NCI-H524 (cell line): Measurements from ENCODE around the gene RPTOR.
A peak's percentile ranks its signal among the peaks of the same experiment; 100 is the strongest.

Experiments used
- DNase-seq, 2 experiments: peaks; one replicate each; lab custom pipeline; 2025; lab: John Stamatoyannopoulos, UW

RPTOR gene

DNA sequence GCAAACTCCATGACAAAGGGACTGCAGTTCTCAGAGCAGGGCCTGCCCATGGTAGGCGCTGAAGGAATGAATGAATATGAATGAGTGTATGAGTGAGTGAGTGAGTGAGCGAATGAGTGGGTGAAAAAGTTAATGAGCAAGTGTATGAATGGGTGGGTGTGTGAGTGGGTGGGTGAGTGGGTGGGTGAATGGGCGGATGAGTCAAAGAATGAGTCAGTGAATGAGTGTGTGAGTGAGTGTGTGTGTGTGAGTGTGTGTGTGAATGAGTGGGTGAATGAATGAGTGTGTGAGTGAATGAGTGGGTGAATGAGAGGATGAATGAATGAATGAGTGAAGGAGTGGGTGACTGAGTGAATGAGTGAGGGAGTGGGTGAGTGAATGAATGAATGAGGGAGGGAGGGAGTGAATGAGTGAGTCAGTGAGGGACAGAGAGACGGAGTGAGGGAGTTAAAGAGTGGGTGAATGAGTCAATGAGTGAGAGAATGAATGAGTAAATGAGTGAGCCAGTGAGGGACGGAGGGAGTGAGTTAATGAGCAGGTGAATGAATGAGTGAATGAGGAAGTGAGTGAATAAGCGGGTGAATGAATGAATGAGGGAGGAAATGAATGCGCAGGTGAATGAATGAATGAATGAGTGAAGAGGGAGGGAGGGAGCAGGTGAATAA is 435.9 kb downstream of the RPTOR start:
- DNase-seq: no peak

DNA sequence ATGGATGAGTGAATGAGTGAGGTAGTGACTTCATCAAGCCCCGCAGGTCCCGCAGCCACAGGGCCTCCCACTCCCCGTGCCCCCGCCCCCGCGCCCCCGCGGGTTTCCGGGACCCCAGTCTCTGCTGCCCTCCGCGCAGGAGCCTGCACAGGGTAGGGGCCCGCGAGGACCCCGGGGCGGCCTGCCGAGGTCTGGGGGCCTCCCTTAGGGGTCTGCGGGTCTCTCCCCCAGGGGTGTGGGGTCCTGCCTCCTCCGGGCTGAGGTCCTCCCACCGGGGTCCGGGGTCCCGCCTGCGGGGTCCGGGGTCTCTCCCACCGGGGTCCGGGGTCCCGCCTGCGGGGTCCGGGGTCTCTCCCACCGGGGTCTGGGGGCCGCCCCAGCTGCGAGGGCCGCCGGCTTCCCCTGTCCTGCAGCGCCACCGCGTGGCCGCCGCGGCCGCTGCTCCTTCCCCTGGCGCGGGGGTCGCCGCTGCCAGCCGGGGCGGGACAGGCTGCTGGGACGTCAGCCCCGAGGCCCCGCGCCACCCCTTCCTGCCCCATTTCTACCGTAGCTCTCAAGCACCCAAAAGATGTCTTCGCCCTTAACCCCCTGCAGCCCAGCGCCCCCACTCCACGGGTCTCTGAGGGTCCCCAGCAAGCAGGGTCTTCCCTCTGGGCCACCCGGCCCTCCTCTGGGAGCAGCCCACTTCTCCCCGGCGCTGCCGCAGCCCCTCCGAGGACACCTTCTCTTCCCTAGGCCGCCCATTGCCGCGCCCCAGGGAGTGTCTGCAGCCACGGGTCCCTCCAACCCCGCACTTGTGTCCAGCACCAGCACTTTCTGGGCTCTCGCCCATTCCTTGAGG is 436.6 kb downstream of the RPTOR start:
- peak in 1 of 2 experiments; percentile 52 for DNase-seq

DNA sequence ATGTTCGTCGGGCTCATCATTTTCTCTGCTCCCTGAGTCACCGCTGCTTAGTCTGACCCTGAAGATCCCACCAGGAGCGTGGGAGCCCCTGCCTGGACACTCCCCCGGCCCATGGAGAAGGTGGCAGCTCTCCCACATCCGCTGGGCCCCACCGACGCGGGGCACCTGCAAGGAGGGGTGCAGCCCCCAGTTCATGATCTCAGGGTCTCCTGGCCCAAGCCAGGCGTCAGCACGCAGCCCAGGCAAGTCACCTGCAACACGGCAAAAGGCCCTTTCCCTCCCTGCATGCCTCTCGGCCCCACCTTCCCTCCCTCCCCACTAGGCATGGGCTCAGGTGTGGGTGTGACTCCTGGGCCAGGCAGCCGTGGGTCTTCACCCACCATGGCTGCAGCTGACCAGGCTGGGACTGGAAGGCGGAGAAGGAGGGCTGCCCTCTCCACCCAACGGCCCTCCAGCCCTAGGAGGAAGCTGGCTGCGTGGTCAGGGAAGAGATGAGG is 437.3 kb downstream of the RPTOR start:
- no peak for DNase-seq

DNA sequence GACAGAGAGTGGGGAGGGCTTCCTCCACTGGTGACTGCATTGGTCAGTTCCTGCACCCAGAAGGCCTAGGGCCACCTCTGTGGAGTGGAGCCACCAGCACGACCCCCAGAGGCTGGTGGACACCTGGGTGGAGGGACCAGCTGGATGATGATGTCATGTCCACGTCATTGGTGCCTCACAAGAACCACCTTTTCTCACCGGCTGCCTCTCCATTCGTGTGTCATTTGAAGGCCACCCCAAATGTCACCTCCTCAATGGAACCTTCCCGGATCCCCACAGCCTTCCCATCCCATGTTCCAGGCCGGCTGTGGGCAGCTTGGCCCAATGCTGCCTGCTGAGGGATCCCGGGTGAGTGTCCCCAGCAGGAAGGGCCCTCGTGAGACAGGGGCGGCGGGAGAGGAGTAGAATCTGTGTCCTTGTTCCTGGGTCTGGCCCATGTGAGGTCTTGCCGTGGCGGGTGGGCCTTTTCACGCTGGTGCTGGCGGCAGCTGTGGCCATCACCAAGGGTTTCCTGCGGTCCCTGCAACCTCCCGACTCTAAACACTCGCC is 437.9 kb downstream of the RPTOR start:
- DNase-seq: no peak

- DNase-seq: no peak
Measured at GRCh38 chr17:80983545-80983944, 438.9 kb downstream of the RPTOR start.

GRCh38 chr17:80984749-80985148 is 440.1 kb downstream of the RPTOR start:
- DNase-seq: peak; percentile 40 to 65

GRCh38 chr17:80986046-80986445 is 441.4 kb downstream of the RPTOR start:
- DNase-seq: no peak

GRCh38 chr17:80986816-80987475 is 442.3 kb downstream of the RPTOR start:
- DNase-seq: no peak

- no peak for DNase-seq
Measured at GRCh38 chr17:80987941-80988461, 443.4 kb downstream of the RPTOR start.

DNA sequence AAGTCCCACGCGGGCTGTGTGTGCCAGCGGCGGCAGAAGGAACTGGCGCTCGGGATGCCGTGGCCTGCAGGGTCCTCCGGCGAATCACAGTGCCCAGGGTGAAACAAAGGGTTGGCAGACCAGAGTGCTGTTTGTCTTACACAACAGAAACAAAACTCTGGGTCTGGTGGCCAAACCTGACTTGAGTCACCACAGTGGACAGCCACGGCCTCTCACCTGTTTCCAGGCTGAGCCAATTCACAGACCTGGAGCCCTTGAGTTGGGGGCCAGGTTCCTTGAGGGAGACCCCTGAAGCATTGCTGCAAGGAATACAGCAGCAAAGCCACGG is 444.9 kb downstream of the RPTOR start:
- no peak for DNase-seq

- DNase-seq: no peak
Measured at GRCh38 chr17:80990921-80991644, 446.4 kb downstream of the RPTOR start.

GRCh38 chr17:80991645-80992076 is 447.0 kb downstream of the RPTOR start, which contains the start of gene CHMP6:
Gene CHMP6, plus strand, starts transcription at chr17:80991841. Its CDS starts 78 bp downstream, at chr17:80991919.
- peak; percentile 64 to 90 for DNase-seq

DNA sequence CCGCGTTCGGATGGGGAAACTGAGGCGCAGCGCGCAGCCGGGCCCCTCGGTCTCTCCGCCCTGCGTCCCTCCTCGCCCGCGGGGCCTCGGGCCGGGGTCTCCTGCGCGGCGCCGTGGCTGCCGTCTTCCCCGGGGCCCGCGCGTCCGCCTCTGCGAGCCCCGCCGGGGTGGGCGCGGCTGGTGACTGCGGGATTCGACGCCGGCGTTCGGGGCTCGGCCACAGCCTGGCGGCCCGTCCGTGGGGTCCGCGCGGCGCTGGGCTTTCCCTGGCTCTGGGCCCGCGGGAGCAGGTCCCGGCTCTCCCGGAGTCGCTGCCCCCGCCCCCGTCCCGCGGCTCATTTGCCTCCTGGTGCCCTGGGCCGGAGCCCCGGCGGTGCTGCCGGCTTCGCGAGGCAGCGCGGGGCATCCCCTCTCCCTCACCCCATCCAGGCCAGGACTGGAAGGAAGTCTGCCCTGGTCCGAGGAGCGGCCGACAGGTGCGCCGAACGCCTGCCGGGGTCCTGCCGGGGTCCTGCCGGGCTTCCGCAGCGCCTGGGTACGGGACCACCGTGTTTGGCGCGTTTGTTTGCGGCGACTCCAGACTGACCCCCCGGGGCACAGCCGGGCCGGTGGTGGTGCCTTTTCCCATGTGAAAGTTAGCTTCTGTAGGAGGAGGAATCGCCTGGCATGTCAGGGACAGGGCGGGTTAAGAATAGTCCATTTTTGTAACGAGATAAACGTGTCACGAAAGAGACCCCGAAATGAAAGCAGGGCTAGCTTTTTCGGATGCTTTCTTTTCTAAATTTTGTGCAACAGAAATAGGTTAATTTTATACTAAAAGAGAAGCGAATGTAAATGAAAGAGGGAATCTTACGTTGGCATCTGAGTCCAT is 447.7 kb downstream of the RPTOR start:
- DNase-seq: no peak

GRCh38 chr17:80992948-80993624 is 448.4 kb downstream of the RPTOR start:
- no peak for DNase-seq

- no peak for DNase-seq
Measured at GRCh38 chr17:80995131-80995530, 450.5 kb downstream of the RPTOR start.

DNA sequence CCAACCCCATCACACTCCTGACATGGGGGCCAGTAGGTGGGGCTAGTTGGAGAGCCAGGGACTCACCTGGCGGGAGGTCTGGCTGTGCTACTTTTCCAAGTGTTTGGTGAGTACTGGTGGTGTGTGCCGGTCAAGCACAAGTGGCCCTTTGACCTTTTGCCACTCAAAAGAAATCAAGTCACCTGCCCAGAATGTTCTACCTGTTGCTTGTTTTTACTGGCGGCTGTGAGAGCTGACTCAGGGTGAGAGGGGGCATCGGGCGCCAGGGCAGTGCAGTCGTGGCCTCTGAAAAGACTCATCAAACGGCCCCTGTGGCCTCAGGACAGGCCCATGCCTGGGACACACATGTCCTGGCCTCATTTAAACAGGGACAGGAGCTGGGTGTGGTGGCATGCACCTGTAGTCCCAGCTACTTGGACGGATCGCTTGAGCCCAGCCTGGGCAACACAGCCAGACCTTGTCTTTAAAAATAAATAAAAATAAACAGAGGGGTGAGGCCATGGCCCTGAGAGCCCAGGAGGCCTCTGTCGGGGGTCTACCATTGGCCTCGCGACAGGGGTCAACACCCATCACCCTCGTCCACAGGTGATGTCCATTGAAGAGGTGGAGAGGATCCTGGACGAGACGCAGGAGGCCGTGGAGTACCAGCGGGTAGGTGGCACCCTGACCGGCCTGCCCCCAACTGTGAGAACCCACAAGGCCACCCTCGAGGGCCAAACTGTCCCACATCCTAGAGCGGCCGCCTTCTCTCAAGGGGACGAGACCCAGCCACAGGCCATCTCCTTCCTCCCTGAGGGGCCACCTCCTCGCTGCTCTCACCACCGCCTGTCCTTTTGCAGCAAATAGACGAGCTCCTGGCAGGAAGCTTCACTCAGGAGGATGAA is 452.0 kb downstream of the RPTOR start:
- DNase-seq: no peak

DNA sequence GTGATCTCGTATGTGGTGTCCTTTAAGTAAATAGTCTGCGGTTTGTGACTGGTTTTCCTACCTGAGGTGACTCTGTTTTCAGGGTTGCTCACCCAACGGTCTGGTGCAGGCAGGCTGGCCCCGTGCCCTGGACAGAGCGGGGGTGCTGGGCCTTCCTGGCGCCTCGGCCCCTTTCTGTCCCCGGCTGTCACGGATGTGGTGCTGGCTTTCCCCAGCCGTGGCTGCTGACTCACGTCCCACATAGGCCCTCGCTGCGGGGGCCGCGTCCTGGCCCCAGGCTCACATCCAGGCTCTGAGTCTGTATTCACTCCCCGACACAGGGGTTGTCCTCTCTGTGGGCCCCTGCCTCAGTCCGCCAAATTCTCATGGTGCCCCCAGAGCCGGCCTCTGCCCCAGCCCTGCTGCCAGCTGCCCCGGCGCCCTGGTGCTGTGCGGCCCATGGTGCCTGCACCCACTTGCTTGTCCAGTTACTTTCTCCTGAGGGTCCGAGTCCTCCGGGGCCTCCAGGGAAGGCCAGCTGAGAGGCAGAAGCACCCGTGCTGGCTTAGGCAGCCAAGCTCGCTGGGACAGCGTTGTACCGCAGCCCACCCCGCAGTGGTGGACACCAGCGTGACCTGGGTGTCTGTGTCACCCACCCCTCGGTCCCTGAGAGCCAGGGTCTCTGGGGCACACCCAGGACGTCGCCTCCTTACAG is 452.9 kb downstream of the RPTOR start:
- DNase-seq: no peak

GRCh38 chr17:80998118-80998747 is 453.6 kb downstream of the RPTOR start:
- no peak for DNase-seq
